BLaER1 (cell line): ENCODE data around the gene CYSRT1.

Experiments used
- H3K27ac ChIP-seq: shearing (Covaris generic); formaldehyde crosslinking; 2 replicates; pipeline ENCODE4 v1.8.1; 2022
- H3K27me3 ChIP-seq: shearing (Covaris generic); formaldehyde crosslinking; 2 replicates; pipeline ENCODE4 v1.8.1; 2022
- H3K36me3 ChIP-seq: shearing (Covaris generic); formaldehyde crosslinking; 2 replicates; pipeline ENCODE4 v1.8.1; 2022
- H3K4me1 ChIP-seq: shearing (Covaris generic); formaldehyde crosslinking; 2 replicates; pipeline ENCODE4 v1.8.1; 2022
- H3K4me2 ChIP-seq: shearing (Covaris generic); formaldehyde crosslinking; 2 replicates; pipeline ENCODE4 v1.8.1; 2022
- H3K4me3 ChIP-seq: shearing (Covaris generic); formaldehyde crosslinking; 2 replicates; pipeline ENCODE4 v1.8.1; 2022
- H3K9ac ChIP-seq: shearing (Covaris generic); formaldehyde crosslinking; 2 replicates; pipeline ENCODE4 v1.8.1; 2022
- H3K9me3 ChIP-seq: shearing (Covaris generic); formaldehyde crosslinking; 2 replicates; pipeline ENCODE4 v1.8.1; 2022
- H4K20me1 ChIP-seq: shearing (Covaris generic); formaldehyde crosslinking; 2 replicates; pipeline ENCODE4 v1.8.1; 2022
- Cebpa-rat ChIP-seq: shearing (Covaris generic); IDR thresholded peaks from 2 replicates; pipeline ENCODE4 v1.8.1; 2022

CYSRT1 gene

DNA sequence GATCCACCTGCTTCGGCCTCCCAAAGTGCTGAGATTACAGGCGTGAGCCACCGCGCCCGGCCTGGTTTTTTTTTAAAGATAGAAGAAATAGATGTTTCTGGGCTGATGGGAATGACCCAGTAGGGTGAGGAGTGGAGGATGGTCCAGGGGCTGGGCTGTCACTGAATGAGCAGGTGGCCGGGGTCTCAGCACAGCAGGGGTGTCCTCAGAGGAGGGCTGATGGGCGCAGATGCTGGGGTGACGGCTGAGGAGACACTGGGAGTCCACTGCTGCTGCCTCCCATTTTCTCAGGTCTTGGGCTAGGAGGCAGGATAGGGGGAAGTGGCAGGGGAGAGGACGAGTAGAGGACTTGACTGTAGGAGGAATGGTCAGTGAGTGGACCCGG is 50.2 kb downstream of the CYSRT1 start:
- TF ChIP-seq Cebpa-rat = no peak
- H3K4me1 ChIP-seq = peaks cover 99% of the 10 kb centered on the region
- H3K27me3 ChIP-seq = no peaks in the 10 kb centered on the region
- peak overlapping the region; percentile 92 for H3K4me2 ChIP-seq
- no peaks in the 10 kb centered on the region for H3K9me3 ChIP-seq
- H3K27ac ChIP-seq = peak overlapping the region; percentile 94
- H3K4me3 ChIP-seq = peak overlapping the region; percentile 62; the same call in 1 of the 2 replicates
- H4K20me1 ChIP-seq = peaks cover 17% of the 10 kb centered on the region; the same call in 1 of the 2 replicates
- H3K9ac ChIP-seq = peak overlapping the region; percentile 78
- H3K36me3 ChIP-seq = peaks cover 32% of the 10 kb centered on the region
